DOHH2 (cell line): Measurements from ENCODE around the gene USP6.

Experiments
- CTCF ChIP-seq: fragments of 200-600 bp; sonication (generic); IDR thresholded peaks from one replicate; pipeline ENCODE4 v1.5.1; 2014; ENCODE audit warnings: antibody characterized with exemption, mild to moderate bottlenecking, low read depth, low read length; ENCODE audit not compliant: poor library complexity, severe bottlenecking
- EZH2phosphoT487 ChIP-seq: fragments of 200-600 bp; sonication (generic); IDR thresholded peaks from 2 replicates; pipeline ENCODE4 v1.6.1; 2017; ENCODE audit warnings: borderline replicate concordance, mild to moderate bottlenecking, antibody characterized with exemption, low read length, moderate library complexity, mixed read lengths

DNA sequence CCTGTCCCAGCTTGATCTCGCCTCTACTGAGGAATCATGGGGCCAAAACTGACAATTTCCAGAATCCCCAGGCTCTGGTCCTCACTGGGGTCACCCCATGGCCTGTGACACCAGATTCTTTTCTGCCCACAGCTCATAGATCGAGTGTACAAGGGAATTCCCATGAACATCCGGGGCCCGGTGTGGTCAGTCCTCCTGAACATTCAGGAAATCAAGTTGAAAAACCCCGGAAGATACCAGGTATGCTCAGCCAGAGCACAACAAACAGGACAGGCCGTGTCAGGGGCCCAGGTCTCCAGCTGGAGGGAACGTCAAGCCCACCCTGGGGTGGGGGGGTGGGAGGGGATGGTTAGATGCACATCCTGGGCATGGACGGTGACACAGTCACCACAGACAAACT, 17.5 kb downstream of the USP6 start:
- TF ChIP-seq CTCF (no peak), EZH2phosphoT487 (no peak)
